ENCODE measurements around the gene MLLT3.

DNA sequence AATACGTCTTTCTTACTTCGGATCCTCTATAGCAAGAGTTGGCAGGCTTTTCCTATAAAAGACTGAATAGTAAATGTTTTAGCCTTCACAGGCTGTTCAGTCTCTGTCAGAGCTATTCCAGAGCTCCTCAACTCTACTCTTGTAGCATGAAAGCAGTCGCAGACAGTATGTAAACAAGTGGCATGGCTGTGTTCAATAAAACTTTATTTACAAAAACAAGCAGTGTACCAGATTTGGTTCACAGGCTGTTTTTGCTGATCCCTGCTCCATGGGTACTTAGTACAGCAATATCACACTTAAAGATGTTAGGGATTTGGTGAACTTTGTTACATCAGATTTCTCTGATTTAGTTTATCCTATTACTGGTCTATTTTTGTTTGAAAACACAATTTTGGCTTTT lies 235.2 kb downstream of the MLLT3 start:
- TF ChIP-seq POLR2A (IDR thresholded peaks at IDR 0.05; ENCODE audit: low read depth, low read length) (no peak), POLR2AphosphoS5 (IDR thresholded peaks at IDR 0.05; ENCODE audit: low read depth, low read length) (no peak), TAF1 (IDR thresholded peaks at IDR 0.05; ENCODE audit: borderline replicate concordance, low read depth, low read length) (no peak)

All from GM12892 (cell line).